DND-41 (cell line): ENCODE results near the gene HDAC4.

Source experiments
- EZH2 ChIP-seq: IDR thresholded peaks from 3 replicates; pipeline ENCODE4 v1.6.1; 2012; ENCODE audit warnings: borderline replicate concordance, low read depth, mild to moderate bottlenecking, moderate library complexity, low read length, inconsistent platforms; ENCODE audit not compliant: severe bottlenecking
- TF ChIP-seq, protein P1 (sequence below): IDR thresholded peaks from 2 replicates; pipeline ENCODE4 v1.5.1; 2012; ENCODE audit warnings: borderline replicate concordance, low read length, moderate library complexity, mild to moderate bottlenecking; ENCODE audit not compliant: poor library complexity, severe bottlenecking; ENCODE audit errors: extremely low read depth

DNA sequence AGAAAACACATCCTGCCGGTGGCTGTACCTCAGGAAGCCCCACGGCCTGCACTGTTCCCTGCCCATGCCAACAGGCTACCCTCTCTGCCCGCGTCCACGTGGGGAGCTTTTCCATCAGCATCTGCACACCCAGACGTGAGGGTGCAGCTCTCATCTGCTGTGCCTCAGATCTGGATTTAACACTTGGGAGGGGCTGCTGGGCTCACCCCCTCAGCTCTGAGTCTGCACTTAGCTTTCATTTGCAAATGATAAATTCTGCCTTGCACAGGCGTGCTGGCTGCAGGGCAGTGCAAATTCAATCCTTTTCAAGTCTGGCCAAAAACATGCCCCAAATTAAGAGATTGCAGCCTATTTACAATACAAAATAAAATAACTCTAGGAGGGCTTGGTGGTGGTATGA lies 307.3 kb downstream of the HDAC4 start:
- TF ChIP-seq, protein P1, sequence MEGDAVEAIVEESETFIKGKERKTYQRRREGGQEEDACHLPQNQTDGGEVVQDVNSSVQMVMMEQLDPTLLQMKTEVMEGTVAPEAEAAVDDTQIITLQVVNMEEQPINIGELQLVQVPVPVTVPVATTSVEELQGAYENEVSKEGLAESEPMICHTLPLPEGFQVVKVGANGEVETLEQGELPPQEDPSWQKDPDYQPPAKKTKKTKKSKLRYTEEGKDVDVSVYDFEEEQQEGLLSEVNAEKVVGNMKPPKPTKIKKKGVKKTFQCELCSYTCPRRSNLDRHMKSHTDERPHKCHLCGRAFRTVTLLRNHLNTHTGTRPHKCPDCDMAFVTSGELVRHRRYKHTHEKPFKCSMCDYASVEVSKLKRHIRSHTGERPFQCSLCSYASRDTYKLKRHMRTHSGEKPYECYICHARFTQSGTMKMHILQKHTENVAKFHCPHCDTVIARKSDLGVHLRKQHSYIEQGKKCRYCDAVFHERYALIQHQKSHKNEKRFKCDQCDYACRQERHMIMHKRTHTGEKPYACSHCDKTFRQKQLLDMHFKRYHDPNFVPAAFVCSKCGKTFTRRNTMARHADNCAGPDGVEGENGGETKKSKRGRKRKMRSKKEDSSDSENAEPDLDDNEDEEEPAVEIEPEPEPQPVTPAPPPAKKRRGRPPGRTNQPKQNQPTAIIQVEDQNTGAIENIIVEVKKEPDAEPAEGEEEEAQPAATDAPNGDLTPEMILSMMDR = no peak
- TF ChIP-seq EZH2 = no peak
